HCT116 (cell line): ENCODE measurements around the gene COX6A2. TPM values are rescaled to one million over a fixed set of nuclear protein-coding genes. Genes with fewer than 3 reads are reported as not detected.

ENCODE experiments used
- ATAC-seq: fragments of 200-7000 bp; cut with Tn5 transposase; 2 replicates; pipeline ENCODE4 v1.9.1; 2020; ENCODE audit warnings: mild to moderate bottlenecking, moderate library complexity
- BruUV-seq: library from RNA; stranded (reverse); fragments of 400-500 nt; replicated peaks from 2 replicates; lab custom pipeline; 2021; lab: Mats Ljungman, UMichigan
- CTCF ChIA-PET: fragments of 300-600 bp; sonication (Branson Sonifier 250); formaldehyde crosslinking; loops from one replicate; lab custom pipeline; 2021; ENCODE audit warnings: antibody characterized with exemption; lab: Charles Lee
- POLR2A ChIA-PET: fragments of 300-600, 350-600 bp; sonication (Branson Sonifier 250); formaldehyde crosslinking; loops from one replicate; lab custom pipeline; 2021; ENCODE audit warnings: antibody characterized with exemption; lab: Charles Lee
- RAD21 ChIA-PET, 2 experiments: fragments of 300-600 bp; sonication (Branson Sonifier 250); formaldehyde crosslinking; loops; one replicate each; lab custom pipeline; 2023; ENCODE audit warnings: low total read pairs in 2 of 2; ENCODE audit not compliant: uncharacterized antibody in 2 of 2, unreplicated experiment in 2 of 2, low non-redundant PET in 1 of 2; lab: Charles Lee
- DNase-seq: peaks from one replicate; pipeline ENCODE4 v3.0.0-alpha.2; 2010; ENCODE audit warnings: low read depth, low spot score
- H2AFZ ChIP-seq: fragments of 200-600 bp; shearing (Covaris generic), sonication (generic); 2 replicates; pipeline ENCODE4 v1.6.1; 2017; ENCODE audit warnings: low read depth, mixed run types, mixed read lengths, antibody characterized with exemption, low read length; ENCODE audit not compliant: poor library complexity, severe bottlenecking
- H3K27ac ChIP-seq: 2 replicates; pipeline ENCODE4 v1.5.1; 2012; ENCODE audit warnings: low read depth, low read length
- H3K27me3 ChIP-seq: fragments of 200-600 bp; sonication (generic); 2 replicates; pipeline ENCODE4 v1.6.1; 2016; ENCODE audit warnings: mixed run types, low read length, mixed read lengths; ENCODE audit not compliant: insufficient read depth
- H3K36me3 ChIP-seq, 2 experiments: fragments of 200-500 bp in 1 of 2; fragments of 200-600 bp in 1 of 2; sonication (Bioruptor generic) in 1 of 2; sonication (generic) in 1 of 2; 2 replicates each; pipeline versions ENCODE4 v1.5.1 to v1.6.1; 2014 to 2016; ENCODE audit warnings: low read length in 2 of 2, inconsistent platforms in 1 of 2, mixed read lengths in 1 of 2, mixed run types in 1 of 2; ENCODE audit not compliant: insufficient read depth in 2 of 2, control insufficient read depth in 1 of 2
- H3K4me1 ChIP-seq, 2 experiments: fragments of 200-600 bp in 1 of 2; sonication (generic) in 1 of 2; 2 replicates each; pipeline versions ENCODE4 v1.5.1 to v1.6.1; 2012 to 2017; ENCODE audit warnings: low read length in 2 of 2, inconsistent platforms in 1 of 2, mild to moderate bottlenecking in 1 of 2, mixed read lengths in 1 of 2, mixed run types in 1 of 2, moderate library complexity in 1 of 2; ENCODE audit not compliant: insufficient read depth in 2 of 2, control insufficient read depth in 1 of 2
- H3K4me2 ChIP-seq: fragments of 200-600 bp; sonication (generic); 2 replicates; pipeline ENCODE4 v1.6.1; 2017; ENCODE audit warnings: mixed run types, low read length, mixed read lengths
- H3K4me3 ChIP-seq, 2 experiments: fragments of 200-600 bp in 1 of 2; sonication (generic) in 1 of 2; replicated peaks in 1 of 2; 2 replicates each; pipeline ENCODE4 v1.5.1; 2011 to 2016; ENCODE audit warnings: low read length in 2 of 2, control low read depth in 1 of 2, low read depth in 1 of 2, mild to moderate bottlenecking in 1 of 2, mixed read lengths in 1 of 2, mixed run types in 1 of 2
- H3K79me2 ChIP-seq: fragments of 200-600 bp; sonication (generic); 2 replicates; pipeline ENCODE4 v1.6.1; 2017; ENCODE audit warnings: mild to moderate bottlenecking, mixed run types, low read length, moderate library complexity, mixed read lengths; ENCODE audit not compliant: insufficient read depth
- H3K9ac ChIP-seq: fragments of 200-600 bp; sonication (generic); 2 replicates; pipeline ENCODE4 v1.6.1; 2016; ENCODE audit warnings: low read length, mixed read lengths
- H3K9me2 ChIP-seq: fragments of 200-600 bp; sonication (generic), shearing (Covaris generic); 2 replicates; pipeline ENCODE4 v1.6.1; 2017; ENCODE audit warnings: mixed run types, mild to moderate bottlenecking, moderate library complexity; ENCODE audit not compliant: insufficient read depth
- H3K9me3 ChIP-seq, 2 experiments: fragments of 200-500 bp in 1 of 2; fragments of 200-600 bp in 1 of 2; sonication (Bioruptor generic) in 1 of 2; sonication (generic) in 1 of 2; 2 replicates each; pipeline ENCODE4 v1.6.1; 2014 to 2017; ENCODE audit warnings: low read length in 2 of 2, mixed read lengths in 2 of 2, inconsistent platforms in 1 of 2, low read depth in 1 of 2, mild to moderate bottlenecking in 1 of 2, mixed run types in 1 of 2, moderate library complexity in 1 of 2; ENCODE audit not compliant: control insufficient read depth in 1 of 2, insufficient read depth in 1 of 2
- H4K20me1 ChIP-seq: fragments of 200-600 bp; sonication (generic), shearing (Covaris generic); 2 replicates; pipeline ENCODE4 v1.6.1; 2017; ENCODE audit warnings: mixed run types, mild to moderate bottlenecking, moderate library complexity; ENCODE audit not compliant: insufficient read depth
- CEBPB ChIP-seq: IDR thresholded peaks from 2 replicates; pipeline ENCODE4 v1.6.1; 2012; ENCODE audit warnings: low read depth
- CTCF ChIP-seq, 3 experiments: fragments of 200-600 bp in 1 of 3; sonication (generic) in 1 of 3; IDR thresholded peaks in 2 of 3; conservative IDR thresholded peaks in 1 of 3; 2 replicates each; pipeline ENCODE4 v1.5.1; 2012 to 2017; ENCODE audit warnings: low read depth in 2 of 3, low read length in 2 of 3, antibody characterized with exemption in 1 of 3, borderline replicate concordance in 1 of 3, control low read depth in 1 of 3, mild to moderate bottlenecking in 1 of 3, mixed read lengths in 1 of 3, mixed run types in 1 of 3, moderate library complexity in 1 of 3; ENCODE audit not compliant: insufficient read depth in 1 of 3
- EGR1 ChIP-seq: IDR thresholded peaks from 2 replicates; pipeline ENCODE4 v1.6.1; 2012; ENCODE audit warnings: low read depth
- ELF1 ChIP-seq: IDR thresholded peaks from 2 replicates; pipeline ENCODE4 v1.6.1; 2012; ENCODE audit warnings: low read depth, borderline replicate concordance
- EZH2phosphoT487 ChIP-seq: fragments of 200-600 bp; IDR thresholded peaks from 2 replicates; pipeline ENCODE4 v1.6.1; 2018; ENCODE audit warnings: antibody characterized with exemption, borderline replicate concordance
- JUND ChIP-seq: IDR thresholded peaks from 2 replicates; pipeline ENCODE4 v1.6.1; 2012
- MAX ChIP-seq: IDR thresholded peaks from 2 replicates; pipeline ENCODE4 v1.6.1; 2012
- POLR2A ChIP-seq: IDR thresholded peaks from 2 replicates; pipeline ENCODE4 v1.7.0; 2011; ENCODE audit warnings: borderline replicate concordance; ENCODE audit not compliant: insufficient read depth, insufficient read length; ENCODE audit errors: extremely low read depth
- POLR2AphosphoS5 ChIP-seq: IDR thresholded peaks from 2 replicates; pipeline ENCODE4 v1.6.1; 2011; ENCODE audit warnings: mild to moderate bottlenecking, low read depth, low read length, moderate library complexity
- RAD21 ChIP-seq: IDR thresholded peaks from 2 replicates; pipeline ENCODE4 v1.6.1; 2012; ENCODE audit warnings: low read depth, mild to moderate bottlenecking
- SIN3A ChIP-seq: IDR thresholded peaks from 2 replicates; pipeline ENCODE4 v1.6.1; 2012; ENCODE audit warnings: low read depth
- SRF ChIP-seq: IDR thresholded peaks from 2 replicates; pipeline ENCODE4 v1.6.1; 2012; ENCODE audit warnings: low read depth
- TCF7L2 ChIP-seq: IDR thresholded peaks from 2 replicates; pipeline ENCODE4 v1.7.0; 2011; ENCODE audit warnings: borderline replicate concordance, inconsistent platforms; ENCODE audit not compliant: insufficient read depth, insufficient read length; ENCODE audit errors: extremely low read depth
- intact Hi-C: fragments of 100-400 bp; cut with micrococcal nuclease; formaldehyde crosslinking; loops from 2 replicates; pipeline ENCODE4 v1.10.0; 2022
- total RNA-seq: library from RNA; stranded (reverse); gene quantifications from one replicate; pipeline ENCODE4 v1.2.1, GENCODE V29; 2021; ENCODE audit not compliant: unreplicated experiment
- TF ChIP-seq, protein P1 (sequence below): IDR thresholded peaks from 2 replicates; pipeline ENCODE4 v1.6.1; 2012; ENCODE audit warnings: low read depth

The COX6A2 gene
- total RNA-seq, 1 experiment from 2014 or later, result not detected

DNA sequence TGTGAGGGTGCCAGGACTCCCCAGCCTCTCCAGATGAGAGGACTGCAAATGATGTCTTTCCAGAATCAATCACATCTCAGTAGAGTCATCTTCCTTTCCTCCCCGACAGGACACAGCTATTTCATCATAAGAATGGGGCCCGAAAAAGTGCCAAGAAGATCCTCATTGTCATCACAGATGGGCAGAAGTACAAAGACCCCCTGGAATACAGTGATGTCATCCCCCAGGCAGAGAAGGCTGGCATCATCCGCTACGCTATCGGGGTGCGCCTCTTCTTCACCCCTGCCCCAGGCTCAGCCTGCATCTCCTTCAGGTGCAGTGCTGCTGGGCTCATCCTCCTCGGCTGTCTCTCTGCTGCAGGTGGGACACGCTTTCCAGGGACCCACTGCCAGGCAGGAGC, 20.8 kb downstream of the COX6A2 start:
- no peak for TF ChIP-seq CEBPB
- no peak for TF ChIP-seq SRF
- no peak for TF ChIP-seq CTCF (IDR thresholded peaks at IDR 0.05 in 2 of 3, conservative IDR thresholded peaks at IDR 0.05 in 1 of 3; ENCODE audit: borderline replicate concordance in 1 of 3, insufficient read depth in 1 of 3, low read depth in 2 of 3, low read length in 2 of 3)
- TF ChIP-seq SIN3A, result no peak
- no peak for TF ChIP-seq ELF1
- TF ChIP-seq TCF7L2, result no peak
- TF ChIP-seq, protein P1, sequence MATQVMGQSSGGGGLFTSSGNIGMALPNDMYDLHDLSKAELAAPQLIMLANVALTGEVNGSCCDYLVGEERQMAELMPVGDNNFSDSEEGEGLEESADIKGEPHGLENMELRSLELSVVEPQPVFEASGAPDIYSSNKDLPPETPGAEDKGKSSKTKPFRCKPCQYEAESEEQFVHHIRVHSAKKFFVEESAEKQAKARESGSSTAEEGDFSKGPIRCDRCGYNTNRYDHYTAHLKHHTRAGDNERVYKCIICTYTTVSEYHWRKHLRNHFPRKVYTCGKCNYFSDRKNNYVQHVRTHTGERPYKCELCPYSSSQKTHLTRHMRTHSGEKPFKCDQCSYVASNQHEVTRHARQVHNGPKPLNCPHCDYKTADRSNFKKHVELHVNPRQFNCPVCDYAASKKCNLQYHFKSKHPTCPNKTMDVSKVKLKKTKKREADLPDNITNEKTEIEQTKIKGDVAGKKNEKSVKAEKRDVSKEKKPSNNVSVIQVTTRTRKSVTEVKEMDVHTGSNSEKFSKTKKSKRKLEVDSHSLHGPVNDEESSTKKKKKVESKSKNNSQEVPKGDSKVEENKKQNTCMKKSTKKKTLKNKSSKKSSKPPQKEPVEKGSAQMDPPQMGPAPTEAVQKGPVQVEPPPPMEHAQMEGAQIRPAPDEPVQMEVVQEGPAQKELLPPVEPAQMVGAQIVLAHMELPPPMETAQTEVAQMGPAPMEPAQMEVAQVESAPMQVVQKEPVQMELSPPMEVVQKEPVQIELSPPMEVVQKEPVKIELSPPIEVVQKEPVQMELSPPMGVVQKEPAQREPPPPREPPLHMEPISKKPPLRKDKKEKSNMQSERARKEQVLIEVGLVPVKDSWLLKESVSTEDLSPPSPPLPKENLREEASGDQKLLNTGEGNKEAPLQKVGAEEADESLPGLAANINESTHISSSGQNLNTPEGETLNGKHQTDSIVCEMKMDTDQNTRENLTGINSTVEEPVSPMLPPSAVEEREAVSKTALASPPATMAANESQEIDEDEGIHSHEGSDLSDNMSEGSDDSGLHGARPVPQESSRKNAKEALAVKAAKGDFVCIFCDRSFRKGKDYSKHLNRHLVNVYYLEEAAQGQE, result no peak
- no peak for TF ChIP-seq MAX
- no peak for TF ChIP-seq EGR1
- no peak for TF ChIP-seq RAD21
- TF ChIP-seq POLR2AphosphoS5, result no peak
- TF ChIP-seq JUND, result no peak
- TF ChIP-seq EZH2phosphoT487, result no peak
- no peak for TF ChIP-seq POLR2A
- intact Hi-C loops, result no loop called here
- ChIA-PET POLR2A (no interaction called here), RAD21 (no interaction called here), CTCF (no interaction called here)
- H4K20me1 ChIP-seq, result no peaks in the 10 kb centered on the region
- no peaks in the 10 kb centered on the region for H3K9me3 ChIP-seq
- no peak for ATAC-seq
- no peak overlapping the region for H3K27ac ChIP-seq
- H3K27me3 ChIP-seq, result no peaks in the 10 kb centered on the region
- H3K36me3 ChIP-seq, result no peaks in the 10 kb centered on the region
- no TSS peak for BruUV-seq
- H2AFZ ChIP-seq, result no peak overlapping the region
- DNase-seq, result no peak
- H3K9ac ChIP-seq, result no peak overlapping the region
- H3K79me2 ChIP-seq, result peaks cover 22% of the 10 kb centered on the region
- no peak overlapping the region for H3K4me3 ChIP-seq
- H3K4me1 ChIP-seq, result peaks cover 9 to 28% of the 10 kb centered on the region in 2 experiments
- no peaks in the 10 kb centered on the region for H3K9me2 ChIP-seq
- no peak overlapping the region for H3K4me2 ChIP-seq
